CD4-positive, CD25-positive, alpha-beta regulatory T cell (primary cell): ENCODE data around the gene AAK1. TPM values are rescaled to one million over a fixed set of nuclear protein-coding genes. Genes with fewer than 3 reads are reported as not detected.
A peak's percentile ranks its signal among the peaks of the same experiment; 100 is the strongest.

ENCODE experiments used
- ATAC-seq, 2 donors: fragments of 150-1000 bp; cut with Tn5 transposase; one replicate each; pipeline ENCODE4 v1.10.0; 2021; ENCODE audit warnings: low read depth in 2 of 2, moderate number of reproducible peaks in 2 of 2, moderate library complexity in 1 of 2
- DNase-seq, 3 donors: peaks; one replicate each; pipeline versions ENCODE4 v3.0.0 to v3.0.0-alpha.2; 2012 to 2022; ENCODE audit warnings: mixed read lengths in 1 of 3
- H3K27ac ChIP-seq: one replicate; pipeline ENCODE4 v1.7.0; 2013; ENCODE audit warnings: mild to moderate bottlenecking, low read length; ENCODE audit not compliant: insufficient read depth, poor library complexity, severe bottlenecking
- H3K27me3 ChIP-seq: one replicate; pipeline ENCODE4 v1.7.0; 2013; ENCODE audit warnings: low read length; ENCODE audit not compliant: control insufficient read depth, insufficient read depth
- H3K36me3 ChIP-seq: one replicate; pipeline ENCODE4 v1.7.0; 2013; ENCODE audit warnings: mild to moderate bottlenecking, low read length, moderate library complexity; ENCODE audit not compliant: control insufficient read depth, insufficient read depth
- H3K4me1 ChIP-seq: 2 replicates; pipeline ENCODE4 v1.7.0; 2013; ENCODE audit warnings: mild to moderate bottlenecking, low read length; ENCODE audit not compliant: insufficient read depth, control insufficient read depth, poor library complexity, severe bottlenecking
- H3K4me3 ChIP-seq: one replicate; pipeline ENCODE4 v1.7.0; 2013; ENCODE audit warnings: low read depth, mild to moderate bottlenecking, low read length, moderate library complexity
- H3K9me3 ChIP-seq, 2 experiments: 1 replicate in 1 of 2; 2 replicates in 1 of 2; pipeline ENCODE4 v1.7.0; 2013; ENCODE audit warnings: low read length in 2 of 2, mild to moderate bottlenecking in 1 of 2, moderate library complexity in 1 of 2; ENCODE audit not compliant: control insufficient read depth in 2 of 2
- H3K27ac Mint-ChIP-seq, 3 donors: one replicate each; pipeline ENCODE4 v1.8.0; 2020 to 2022; ENCODE audit warnings: mild to moderate bottlenecking in 3 of 3, mixed read lengths in 3 of 3, moderate library complexity in 2 of 3
- H3K27me3 Mint-ChIP-seq: one replicate; pipeline ENCODE4 v1.8.0; 2022; ENCODE audit warnings: mild to moderate bottlenecking, mixed read lengths
- H3K36me3 Mint-ChIP-seq: one replicate; pipeline ENCODE4 v1.8.0; 2020; ENCODE audit warnings: mixed read lengths
- H3K4me1 Mint-ChIP-seq, 4 donors: one replicate each; pipeline ENCODE4 v1.8.0; 2020 to 2022; ENCODE audit warnings: mixed read lengths in 4 of 4, mild to moderate bottlenecking in 1 of 4
- H3K4me3 Mint-ChIP-seq, 4 donors: one replicate each; pipeline ENCODE4 v1.8.0; 2020 to 2022; ENCODE audit warnings: mild to moderate bottlenecking in 4 of 4, mixed read lengths in 4 of 4, moderate library complexity in 3 of 4
- H3K9me3 Mint-ChIP-seq, 7 donors: one replicate each; pipeline ENCODE4 v1.8.0; 2020 to 2022; ENCODE audit warnings: mixed read lengths in 7 of 7, mild to moderate bottlenecking in 3 of 7, moderate library complexity in 2 of 7
- polyA plus RNA-seq, 4 donors: library from polyadenylated mRNA; unstranded; fragments of 300-500 nt; fragmentation: Illumina TruSeq; gene quantifications; one replicate each; pipeline ENCODE4 v1.2.3, GENCODE V29; 2021
- total RNA-seq: library from RNA; stranded (reverse); gene quantifications from one replicate; pipeline ENCODE4 v1.2.3, GENCODE V29; 2022

Gene AAK1
- total and polyA plus RNA-seq, 5 donors from 2014 or later: 70.7 to 258 (median 73.7) TPM

DNA sequence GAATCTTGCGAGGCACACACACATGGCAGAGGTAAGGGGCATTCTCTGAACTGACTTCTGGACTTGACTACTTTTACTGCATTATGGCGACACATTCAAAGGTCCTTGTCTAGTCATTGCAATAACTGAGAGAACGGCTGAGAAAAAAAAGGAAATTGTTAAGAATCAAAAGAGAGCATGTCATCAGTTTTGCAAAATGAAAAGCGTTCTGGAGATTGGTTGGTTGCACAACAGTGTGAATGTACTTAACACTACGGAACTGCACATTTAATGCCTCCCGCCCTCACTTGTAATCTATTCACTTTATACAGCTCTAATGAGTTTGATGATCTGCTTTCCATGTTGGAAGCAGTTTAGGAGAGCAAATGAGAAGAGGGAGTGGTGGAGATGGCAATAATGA lies 137.8 kb downstream of the AAK1 start:
- ATAC-seq (peak in 1 of 2 donors; percentile 34), DNase-seq (no peak)
- H3K27me3 Mint-ChIP-seq: no peaks in the 10 kb centered on the region
- Histone ChIP-seq H3K4me3 (no peak overlapping the region), H3K27ac (peak overlapping the region; percentile 19), H3K36me3 (peaks cover 83% of the 10 kb centered on the region), H3K9me3 (no peaks in the 10 kb centered on the region), H3K4me1 (peaks cover 8% of the 10 kb centered on the region), H3K27me3 (no peaks in the 10 kb centered on the region)
- H3K4me3 Mint-ChIP-seq: peak overlapping the region in 2 of 4 donors; percentile 5 to 37
- H3K27ac Mint-ChIP-seq: peak overlapping the region; percentile 11 to 81 (median 70)
- H3K36me3 Mint-ChIP-seq: peaks cover 58% of the 10 kb centered on the region
- peaks cover 0 to 5% (median 0%) of the 10 kb centered on the region in 7 donors for H3K9me3 Mint-ChIP-seq
- H3K4me1 Mint-ChIP-seq: peaks cover 23 to 50% (median 38%) of the 10 kb centered on the region in 4 donors

DNA sequence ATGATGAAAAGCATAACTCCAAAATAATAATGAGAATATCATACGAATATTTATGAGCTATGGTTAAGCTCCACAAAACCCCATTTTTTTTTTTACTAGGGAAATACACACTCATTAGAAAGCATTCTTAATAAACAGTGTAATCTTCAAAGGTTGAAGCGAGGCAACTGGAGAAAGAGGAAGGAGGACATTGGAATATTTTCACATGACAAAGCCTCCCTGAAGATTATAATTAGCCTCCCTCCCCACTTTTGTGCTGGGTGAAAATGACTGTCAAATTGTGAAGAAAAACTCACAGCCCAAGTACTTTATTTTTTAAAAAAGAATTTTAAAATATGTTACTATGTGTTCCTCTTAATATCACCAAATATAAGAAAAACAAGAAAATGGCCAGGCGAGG lies 142.2 kb downstream of the AAK1 start:
- Mint-ChIP-seq H3K27ac (peak overlapping the region; percentile 16 to 92 (median 80)), H3K36me3 (peaks cover 44% of the 10 kb centered on the region), H3K27me3 (no peaks in the 10 kb centered on the region), H3K4me1 (peaks cover 14 to 47% (median 23%) of the 10 kb centered on the region in 4 donors), H3K9me3 (peaks cover 0 to 2% (median 0%) of the 10 kb centered on the region in 7 donors), H3K4me3 (no peak overlapping the region)
- no peak for ATAC-seq
- Histone ChIP-seq H3K4me1 (peaks cover 10% of the 10 kb centered on the region), H3K27me3 (no peaks in the 10 kb centered on the region), H3K36me3 (peaks cover 56% of the 10 kb centered on the region), H3K9me3 (no peaks in the 10 kb centered on the region), H3K27ac (no peak overlapping the region), H3K4me3 (no peak overlapping the region)
- DNase-seq: no peak

DNA sequence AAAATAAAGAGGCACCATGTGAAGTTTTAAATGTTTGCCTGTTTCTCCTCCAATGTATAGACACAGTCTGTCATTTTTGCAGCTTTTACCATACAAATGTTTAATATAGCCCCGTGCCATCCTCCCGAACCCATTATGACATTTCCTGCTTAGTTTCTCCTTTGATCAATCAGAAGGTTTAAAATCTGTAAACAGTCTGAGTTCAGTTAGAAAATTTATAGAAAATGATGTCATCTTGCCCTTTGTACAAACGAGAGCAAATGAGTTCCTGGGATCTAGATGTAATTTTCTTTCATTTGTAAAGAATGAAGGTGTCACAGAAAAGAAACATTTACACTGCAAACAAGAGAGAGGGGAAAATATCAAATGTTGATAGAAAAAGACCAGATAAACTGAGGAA lies 143.6 kb downstream of the AAK1 start:
- Mint-ChIP-seq H3K27me3 (no peaks in the 10 kb centered on the region), H3K36me3 (peaks cover 40% of the 10 kb centered on the region), H3K4me1 (peaks cover 10 to 38% (median 17%) of the 10 kb centered on the region in 4 donors), H3K9me3 (peaks cover 0 to 2% (median 0%) of the 10 kb centered on the region in 7 donors), H3K4me3 (peak overlapping the region; percentile 11 to 71 (median 42)), H3K27ac (peak overlapping the region; percentile 88 to 98 (median 92))
- no peaks in the 10 kb centered on the region for H3K27me3 ChIP-seq
- DNase-seq (peak in 2 of 3 donors; percentile 31 to 70), ATAC-seq (peak; percentile 79 to 90)
- H3K9me3 ChIP-seq: no peaks in the 10 kb centered on the region
- peak overlapping the region; percentile 26 for H3K27ac ChIP-seq
- H3K4me3 ChIP-seq: peak overlapping the region; percentile 28
- H3K36me3 ChIP-seq: peaks cover 55% of the 10 kb centered on the region
- peaks cover 10% of the 10 kb centered on the region for H3K4me1 ChIP-seq

DNA sequence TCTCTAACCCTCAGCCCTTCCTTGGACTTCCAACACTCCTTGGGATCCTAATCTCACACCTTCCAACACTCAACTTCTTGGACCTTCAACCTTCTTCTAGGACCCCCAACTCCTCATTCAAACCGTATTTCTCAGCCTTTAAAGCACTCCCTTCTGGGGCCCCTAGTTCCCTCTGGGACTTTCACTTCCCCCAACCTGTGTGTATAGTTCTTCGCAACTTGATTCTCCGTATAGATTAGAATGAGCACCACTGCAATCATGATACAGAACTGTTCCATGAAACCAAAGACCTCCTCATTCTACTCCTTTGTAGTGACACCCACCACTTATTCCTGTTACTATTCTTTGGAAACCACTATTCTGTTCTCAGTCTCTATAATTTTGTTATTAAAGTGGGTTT lies 144.3 kb downstream of the AAK1 start:
- peaks cover 55% of the 10 kb centered on the region for H3K36me3 ChIP-seq
- Mint-ChIP-seq H3K36me3 (peaks cover 48% of the 10 kb centered on the region), H3K4me1 (peaks cover 10 to 38% (median 17%) of the 10 kb centered on the region in 4 donors)

DNA sequence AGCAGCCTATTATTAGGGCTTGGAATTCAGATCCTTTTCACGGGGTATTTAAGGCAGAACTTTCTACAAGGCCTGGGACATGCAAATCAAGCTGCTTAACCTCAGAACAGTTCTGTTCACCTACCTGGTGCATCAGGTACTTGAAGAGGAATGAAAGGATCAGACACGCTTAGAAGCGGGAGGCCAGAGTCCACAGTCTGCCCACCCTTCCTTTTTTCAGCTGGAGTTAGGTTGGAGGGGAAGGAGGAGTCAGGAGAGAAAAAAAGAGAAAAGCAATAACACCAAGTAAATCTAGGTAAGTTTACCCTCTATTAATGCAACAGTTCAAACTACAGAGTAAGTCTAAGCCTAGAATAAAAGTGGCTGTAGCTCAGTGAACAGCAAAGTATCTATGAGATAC lies 147.7 kb downstream of the AAK1 start:
- ATAC-seq: no peak
- Histone ChIP-seq H3K27ac (no peak overlapping the region), H3K27me3 (no peaks in the 10 kb centered on the region), H3K4me1 (peaks cover 15% of the 10 kb centered on the region), H3K4me3 (no peak overlapping the region), H3K9me3 (no peaks in the 10 kb centered on the region), H3K36me3 (peaks cover 43% of the 10 kb centered on the region)
- DNase-seq: no peak
- Mint-ChIP-seq H3K27ac (peak overlapping the region; percentile 5 to 71 (median 66)), H3K27me3 (no peaks in the 10 kb centered on the region), H3K4me3 (no peak overlapping the region), H3K4me1 (peaks cover 10 to 57% (median 38%) of the 10 kb centered on the region in 4 donors), H3K9me3 (peaks cover 0 to 2% (median 0%) of the 10 kb centered on the region in 7 donors), H3K36me3 (peaks cover 50% of the 10 kb centered on the region)

More for the DNA sequence above, 144.3 kb downstream of the AAK1 start:
- Mint-ChIP-seq H3K4me3 (peak overlapping the region in 1 of 4 donors; percentile 14), H3K27me3 (no peaks in the 10 kb centered on the region), H3K27ac (peak overlapping the region; percentile 78 to 98 (median 83)), H3K9me3 (peaks cover 0 to 2% (median 0%) of the 10 kb centered on the region in 7 donors)
- no peak for ATAC-seq
- H3K27ac ChIP-seq: peak overlapping the region; percentile 26
- no peak overlapping the region for H3K4me3 ChIP-seq
- H3K9me3 ChIP-seq: no peaks in the 10 kb centered on the region
- peaks cover 10% of the 10 kb centered on the region for H3K4me1 ChIP-seq
- H3K27me3 ChIP-seq: no peaks in the 10 kb centered on the region
- DNase-seq: no peak

DNA sequence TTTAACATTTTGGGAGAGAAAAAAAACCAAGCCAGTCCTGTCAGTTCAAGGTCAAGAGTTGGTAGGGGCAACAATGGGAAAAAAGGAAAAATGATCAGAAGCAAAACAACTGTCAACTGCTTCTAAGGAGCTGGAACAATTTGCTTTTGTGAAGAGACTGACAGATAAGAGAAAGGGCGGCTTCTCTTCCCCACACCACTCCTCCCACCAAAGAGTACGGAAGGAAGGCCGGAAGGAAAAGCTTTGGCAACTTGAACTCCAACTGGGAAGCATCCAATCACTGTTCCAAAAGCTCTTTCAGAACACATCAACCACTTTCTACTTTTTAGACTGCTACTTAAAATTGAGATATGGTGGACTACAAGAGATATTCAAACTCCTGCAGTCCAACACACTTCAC lies 148.5 kb downstream of the AAK1 start:
- H3K27me3 Mint-ChIP-seq: no peaks in the 10 kb centered on the region
- no peaks in the 10 kb centered on the region for H3K9me3 ChIP-seq
- peaks cover 14% of the 10 kb centered on the region for H3K4me1 ChIP-seq
- H3K4me3 Mint-ChIP-seq: no peak overlapping the region
- H3K27ac ChIP-seq: peak overlapping the region; percentile 37
- DNase-seq (no peak), ATAC-seq (no peak)
- H3K9me3 Mint-ChIP-seq: peaks cover 0 to 2% (median 0%) of the 10 kb centered on the region in 7 donors
- no peak overlapping the region for H3K4me3 ChIP-seq
- H3K4me1 Mint-ChIP-seq: peaks cover 7 to 57% (median 43%) of the 10 kb centered on the region in 4 donors
- H3K36me3 ChIP-seq: peaks cover 40% of the 10 kb centered on the region
- peaks cover 57% of the 10 kb centered on the region for H3K36me3 Mint-ChIP-seq
- no peaks in the 10 kb centered on the region for H3K27me3 ChIP-seq
- peak overlapping the region in 2 of 3 donors; percentile 71 to 72 for H3K27ac Mint-ChIP-seq

DNA sequence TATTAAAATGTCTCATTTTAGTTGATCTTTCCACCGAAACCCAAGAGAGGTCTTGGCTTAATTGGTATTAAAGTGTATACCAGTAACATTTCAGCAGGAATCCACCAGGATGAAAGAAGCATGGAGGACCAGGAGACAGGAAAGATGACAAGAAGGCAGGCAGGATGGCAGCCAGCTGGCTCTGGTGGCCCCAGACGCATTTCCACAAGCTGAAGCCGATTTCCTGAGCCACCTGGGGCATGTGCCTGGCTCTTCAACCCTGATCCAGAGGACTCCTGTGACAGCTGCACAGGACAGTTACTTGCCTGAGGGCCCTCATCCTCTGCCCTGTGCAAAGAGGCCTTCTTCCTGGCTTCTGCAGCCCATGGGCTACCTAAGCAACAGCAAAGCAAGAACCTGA lies 149.4 kb downstream of the AAK1 start:
- Mint-ChIP-seq H3K27ac (peak overlapping the region in 2 of 3 donors; percentile 71 to 72), H3K4me3 (no peak overlapping the region), H3K4me1 (peaks cover 4 to 54% (median 38%) of the 10 kb centered on the region in 4 donors), H3K27me3 (no peaks in the 10 kb centered on the region), H3K36me3 (peaks cover 56% of the 10 kb centered on the region), H3K9me3 (peaks cover 0 to 2% (median 0%) of the 10 kb centered on the region in 7 donors)
- Histone ChIP-seq H3K9me3 (no peaks in the 10 kb centered on the region), H3K36me3 (peaks cover 46% of the 10 kb centered on the region), H3K4me3 (no peak overlapping the region), H3K27ac (no peak overlapping the region), H3K27me3 (no peaks in the 10 kb centered on the region), H3K4me1 (peaks cover 14% of the 10 kb centered on the region)
- DNase-seq: no peak
- no peak for ATAC-seq

DNA sequence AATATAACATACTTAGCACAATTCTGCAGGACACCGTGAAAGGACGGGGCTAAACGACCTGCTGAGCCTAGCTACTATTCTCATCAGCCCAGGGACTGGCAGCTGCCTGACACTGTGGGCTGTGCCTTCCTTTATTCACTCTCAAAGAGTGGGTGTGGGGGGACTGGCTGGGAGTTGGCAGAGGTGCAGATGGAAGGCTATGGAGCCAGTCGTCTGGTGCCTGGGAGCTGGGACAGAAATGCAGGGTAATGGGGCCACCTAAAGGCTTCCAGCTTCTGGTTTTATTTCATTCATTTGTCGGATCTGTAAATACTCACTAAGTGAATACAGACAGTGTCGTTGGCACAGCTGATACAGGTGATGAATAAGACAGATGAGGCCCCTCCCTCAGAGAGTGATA lies 150.3 kb downstream of the AAK1 start:
- H3K4me3 Mint-ChIP-seq: peak overlapping the region in 1 of 4 donors; percentile 7

More for the DNA sequence above, 150.3 kb downstream of the AAK1 start:
- no peak overlapping the region for H3K4me3 ChIP-seq
- H3K36me3 Mint-ChIP-seq: peaks cover 52% of the 10 kb centered on the region
- H3K27ac Mint-ChIP-seq: peak overlapping the region; percentile 72 to 86 (median 84)
- no peaks in the 10 kb centered on the region for H3K27me3 Mint-ChIP-seq
- peaks cover 14% of the 10 kb centered on the region for H3K4me1 ChIP-seq
- ATAC-seq (no peak), DNase-seq (no peak)
- H3K27ac ChIP-seq: no peak overlapping the region
- peaks cover 43% of the 10 kb centered on the region for H3K36me3 ChIP-seq
- H3K4me1 Mint-ChIP-seq: peaks cover 4 to 53% (median 38%) of the 10 kb centered on the region in 4 donors
- no peaks in the 10 kb centered on the region for H3K9me3 ChIP-seq
- H3K27me3 ChIP-seq: no peaks in the 10 kb centered on the region
- H3K9me3 Mint-ChIP-seq: peaks cover 0 to 2% (median 0%) of the 10 kb centered on the region in 7 donors
